Renal cortical epithelial cell (primary cell): ENCODE data around the gene FAM222B. TPM values are rescaled to one million over a fixed set of nuclear protein-coding genes. Genes with fewer than 3 reads are reported as not detected.
"Not testable (repeated sequence)": the region's sequence is repeated elsewhere in the genome, so short reads cannot be mapped to it uniquely, and the experiment has no call there.

Source experiments
- DNase-seq: peaks from one replicate; pipeline ENCODE4 v3.0.0-alpha.2; 2011; ENCODE audit warnings: low read depth
- total RNA-seq: library from RNA; depleted of rRNA; stranded (reverse); fragments of >200 nt; gene quantifications from 2 replicates; pipeline ENCODE4 v1.2.3, GENCODE V29; 2014

FAM222B gene
- total RNA-seq, 1 donor from 2014 or later: 14.9 TPM

DNA sequence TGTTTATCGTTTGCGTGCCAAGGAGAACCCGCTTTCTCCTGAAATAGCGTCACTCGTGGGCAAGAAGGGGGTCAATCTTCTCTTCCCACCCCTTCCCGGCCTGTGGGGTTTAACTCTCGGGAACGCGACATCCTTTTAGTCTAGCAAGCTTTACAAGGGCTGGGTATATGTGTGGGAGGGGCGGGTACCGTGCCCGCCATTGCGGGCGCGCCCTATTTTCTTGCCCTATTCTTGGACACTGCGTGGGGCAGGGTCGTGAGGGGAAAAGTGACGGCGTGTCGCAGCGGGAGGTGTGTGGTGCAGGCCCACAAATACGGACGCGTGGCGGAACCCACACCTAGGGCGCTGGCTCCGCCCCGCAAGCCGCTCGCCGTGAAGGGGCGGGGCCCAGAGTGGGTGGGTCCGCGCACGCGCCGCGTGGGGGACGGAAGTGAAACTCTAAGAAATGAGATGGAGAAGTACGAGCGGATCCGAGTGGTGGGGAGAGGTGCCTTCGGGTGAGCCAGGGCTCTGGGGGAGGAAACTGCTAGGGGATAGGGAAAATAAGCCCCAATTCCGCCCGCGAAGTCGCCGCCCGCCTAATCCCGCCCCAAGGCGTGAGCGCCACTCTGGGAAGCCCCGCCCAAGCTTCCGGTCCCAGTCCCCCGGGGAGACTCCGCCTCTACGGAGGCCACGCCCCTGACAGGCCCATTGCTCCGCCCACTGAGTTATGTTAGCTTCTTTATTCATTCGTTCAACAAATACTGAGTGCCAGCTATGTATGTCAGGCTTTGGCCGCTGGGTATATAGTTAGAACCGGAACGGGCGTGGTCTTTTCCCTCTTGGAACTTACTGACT lies 114.0 kb downstream of the FAM222B start, which contains the start of gene NEK8:
TSS of gene NEK8 (plus strand) at position 425 of the 837 bp plus-strand sequence. CDS start at position 451, 26 bp downstream.
- DNase-seq: peak; percentile 84

DNA sequence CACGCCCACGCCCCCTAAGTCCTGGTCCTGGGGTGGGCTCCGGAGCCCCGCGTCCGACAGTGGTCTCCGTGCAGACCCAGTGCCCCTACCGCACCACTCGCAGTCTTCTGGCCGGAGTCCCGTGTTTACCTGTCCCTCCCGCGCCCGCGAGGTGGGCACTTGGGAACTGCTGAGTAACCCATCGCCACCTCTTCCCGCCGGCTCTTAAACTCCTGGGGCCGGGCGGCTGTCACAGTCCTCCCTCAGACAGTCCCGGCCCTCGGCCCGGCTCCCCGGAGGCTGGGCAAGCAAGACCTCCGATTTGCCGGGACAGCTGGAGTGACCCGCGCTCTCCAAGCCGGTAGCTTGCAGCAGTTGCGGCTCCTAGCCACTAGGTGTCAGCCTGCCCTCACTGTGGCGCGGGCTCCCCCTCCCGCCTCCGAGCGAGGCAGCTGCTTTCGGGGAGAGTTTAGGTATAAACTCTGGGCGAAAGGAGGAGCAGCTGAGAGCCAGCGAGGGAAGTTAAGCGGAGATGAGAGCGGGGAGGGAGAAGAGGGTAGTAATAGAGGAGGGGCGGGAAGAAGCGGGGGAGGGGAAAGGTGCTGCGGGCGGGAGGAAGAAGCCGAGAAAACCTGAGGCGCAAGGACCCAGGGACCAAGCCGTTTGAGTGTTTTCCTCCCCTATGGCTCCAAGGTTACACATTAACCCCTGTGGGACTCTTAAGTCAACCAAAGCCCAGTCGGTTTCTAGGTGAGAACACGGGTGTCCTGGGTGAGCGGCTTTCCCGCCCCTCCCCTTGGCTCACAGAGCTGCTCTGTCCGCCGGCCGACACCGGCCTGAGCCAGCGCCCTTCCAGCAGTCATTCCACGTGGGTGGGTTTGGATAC lies 115.7 kb downstream of the FAM222B start:
- DNase-seq: peak; percentile 99

DNA sequence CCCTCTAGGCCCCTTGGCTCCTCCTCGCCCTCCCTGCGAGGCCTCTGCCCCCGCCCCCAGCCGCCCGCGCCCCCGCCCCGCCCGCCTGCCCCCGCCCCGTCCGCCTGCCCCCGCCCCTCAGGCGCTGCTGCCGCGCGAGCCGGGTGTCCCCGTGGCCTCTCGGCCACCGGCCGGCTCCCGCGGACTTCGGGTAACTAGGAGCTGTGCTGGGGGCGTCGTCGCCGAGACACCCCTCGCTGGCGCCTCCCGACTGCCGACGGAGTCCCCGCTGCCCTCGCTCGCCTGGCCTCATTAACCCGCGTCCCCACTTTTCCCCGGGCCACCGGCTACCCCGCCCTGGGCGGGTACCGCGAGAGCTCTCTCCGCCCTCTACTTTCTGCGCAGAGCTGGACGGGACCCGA lies 116.4 kb downstream of the FAM222B start, which contains the start of gene TLCD1:
TSS of gene TLCD1 (minus strand) at position 8 of the 401 bp plus-strand sequence. CDS start 136 bp downstream, outside the sequence.
- no peak for DNase-seq

DNA sequence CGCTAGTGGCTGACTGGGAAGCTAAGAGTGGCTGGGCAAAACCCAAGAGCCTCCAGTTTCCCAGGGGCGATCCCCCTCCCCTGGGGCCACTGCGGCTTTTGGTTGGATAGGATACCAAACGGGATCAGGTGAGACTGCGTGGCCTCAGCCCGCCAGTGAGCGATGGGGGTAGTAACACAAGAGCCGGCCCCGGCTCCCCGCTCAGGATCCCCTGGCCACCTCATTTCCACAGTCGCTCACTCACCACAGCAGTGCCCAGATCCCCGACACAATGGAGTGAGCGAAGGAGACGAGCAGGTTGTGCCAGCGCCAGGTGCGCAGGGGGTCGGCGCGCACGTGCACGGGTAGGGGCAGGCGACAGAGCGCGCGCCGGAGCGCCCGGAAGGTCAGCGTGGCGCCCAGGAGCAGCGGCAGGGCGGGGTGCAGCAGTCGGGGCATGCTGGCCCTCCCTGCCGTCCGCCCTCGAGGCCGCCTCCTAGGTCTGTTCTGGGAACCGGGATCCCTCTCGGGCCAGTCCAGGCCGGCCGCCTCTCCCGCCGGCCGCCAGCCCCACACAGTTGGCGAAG lies 116.8 kb downstream of the FAM222B start:
- peak; percentile 38 for DNase-seq

DNA sequence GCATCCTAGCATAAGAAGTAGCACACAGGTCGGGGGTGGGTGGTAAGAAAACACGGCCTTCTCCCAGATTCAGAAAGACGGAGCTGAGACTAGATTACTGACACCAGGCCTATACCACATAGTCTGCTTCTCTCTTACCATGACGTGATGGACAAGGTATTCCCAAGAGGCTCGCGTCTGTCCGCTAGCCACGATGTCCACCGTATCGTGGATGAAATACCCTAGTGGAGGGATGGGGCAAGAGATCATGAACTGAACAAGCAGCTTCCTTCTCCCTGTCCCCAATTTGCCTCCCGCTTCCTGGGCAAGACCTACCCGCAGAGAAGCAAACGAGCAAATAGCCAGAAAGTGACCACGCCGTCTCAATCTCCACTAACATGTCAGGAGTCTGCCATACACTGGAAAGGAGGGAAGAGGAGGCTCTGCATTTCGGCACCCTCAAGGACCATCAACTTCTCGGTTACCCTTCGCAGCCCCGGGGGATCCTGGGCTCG lies 117.4 kb downstream of the FAM222B start:
- peak; percentile 33 for DNase-seq

DNA sequence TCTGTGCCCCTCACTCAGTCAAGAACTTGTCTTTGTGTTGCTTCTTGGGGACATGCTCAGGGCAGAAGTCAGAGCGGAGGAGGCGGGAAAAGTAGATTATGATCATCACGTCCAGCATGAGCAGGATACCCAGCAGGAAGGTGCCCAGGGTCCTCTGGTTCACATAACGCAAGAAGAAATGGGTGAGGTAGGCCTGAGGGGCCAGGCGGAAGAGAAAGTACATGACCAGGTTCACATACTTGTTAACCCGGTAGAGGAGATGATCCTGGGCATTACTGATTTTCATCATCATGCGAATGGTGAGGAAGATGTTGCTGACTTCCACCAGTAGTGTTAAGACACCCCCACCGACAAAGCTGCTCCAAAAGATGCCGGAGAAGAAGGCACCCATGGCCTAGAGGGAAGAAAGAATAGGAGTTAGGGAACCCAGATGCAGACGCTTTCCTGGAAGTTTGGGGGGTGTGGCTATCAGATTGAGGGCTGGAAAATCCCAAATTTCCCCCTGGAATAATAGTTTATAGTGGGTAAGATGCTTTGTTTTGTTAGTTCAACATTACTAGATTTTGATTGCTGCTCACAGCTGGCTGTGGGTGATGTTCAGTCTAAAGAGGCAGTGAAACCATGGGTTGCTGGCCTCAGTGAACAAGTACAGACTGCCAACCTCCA lies 118.0 kb downstream of the FAM222B start:
- DNase-seq: no peak

DNA sequence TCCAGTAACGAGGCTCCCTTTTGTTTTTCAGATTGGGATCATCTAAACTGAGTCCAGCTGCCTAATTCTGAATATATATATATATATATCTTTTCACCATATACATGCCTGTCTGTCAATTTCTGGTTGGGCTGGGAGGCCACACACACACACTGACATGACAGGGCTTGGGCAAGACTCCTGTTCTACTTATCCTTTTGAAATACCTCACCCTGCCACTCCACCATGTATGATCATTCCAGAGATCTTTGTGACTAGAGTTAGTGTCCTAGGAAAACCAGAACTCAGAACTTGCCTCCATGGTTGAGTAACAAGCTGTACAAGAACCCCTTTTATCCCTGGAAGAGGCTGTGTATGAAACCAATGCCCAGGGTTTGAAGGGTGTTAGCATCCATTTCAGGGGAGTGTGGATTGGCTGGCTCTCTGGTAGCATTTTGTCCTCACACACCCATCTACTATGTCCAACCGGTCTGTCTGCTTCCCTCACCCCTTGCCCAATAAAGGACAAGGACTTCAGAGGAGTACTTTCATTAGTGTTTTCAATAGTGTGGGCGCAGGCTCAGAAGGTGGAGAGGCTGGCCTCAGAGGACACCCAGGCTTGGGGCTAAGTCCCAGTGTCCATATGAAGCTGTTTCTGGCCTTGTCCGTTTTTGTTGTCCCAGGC lies 118.6 kb downstream of the FAM222B start:
- DNase-seq: not testable (repeated sequence)

DNA sequence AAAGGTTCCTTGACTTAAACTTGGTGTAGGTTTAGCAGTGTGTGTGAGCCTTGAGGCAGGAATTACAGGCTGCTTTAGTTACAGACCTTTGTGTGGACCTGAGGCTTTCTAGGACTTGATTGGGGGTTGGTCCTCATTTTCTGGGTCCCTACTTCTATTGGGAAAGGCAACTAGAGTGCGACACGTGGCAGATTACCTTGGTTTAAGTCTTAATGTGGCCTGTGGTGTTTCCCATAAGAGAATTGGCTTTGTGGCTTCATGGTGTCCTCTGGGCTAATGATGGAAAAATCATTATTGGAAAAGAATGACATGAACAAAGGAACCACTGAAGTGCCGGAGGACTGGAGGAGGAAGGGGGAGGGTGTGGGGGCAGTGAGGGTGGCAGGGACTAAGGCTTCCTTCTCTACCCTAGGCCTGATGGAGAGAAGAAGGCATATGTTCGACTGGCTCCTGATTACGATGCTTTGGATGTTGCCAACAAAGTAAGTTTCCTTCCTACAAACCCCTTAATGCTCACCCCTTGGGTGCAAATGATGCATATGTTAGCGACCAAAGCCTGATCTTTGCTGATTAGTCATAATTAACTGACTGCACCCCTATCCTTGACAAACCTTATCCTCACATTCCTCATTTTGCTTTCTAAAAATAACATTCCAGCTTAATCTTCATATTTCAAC lies 119.3 kb downstream of the FAM222B start:
- DNase-seq: no peak

DNA sequence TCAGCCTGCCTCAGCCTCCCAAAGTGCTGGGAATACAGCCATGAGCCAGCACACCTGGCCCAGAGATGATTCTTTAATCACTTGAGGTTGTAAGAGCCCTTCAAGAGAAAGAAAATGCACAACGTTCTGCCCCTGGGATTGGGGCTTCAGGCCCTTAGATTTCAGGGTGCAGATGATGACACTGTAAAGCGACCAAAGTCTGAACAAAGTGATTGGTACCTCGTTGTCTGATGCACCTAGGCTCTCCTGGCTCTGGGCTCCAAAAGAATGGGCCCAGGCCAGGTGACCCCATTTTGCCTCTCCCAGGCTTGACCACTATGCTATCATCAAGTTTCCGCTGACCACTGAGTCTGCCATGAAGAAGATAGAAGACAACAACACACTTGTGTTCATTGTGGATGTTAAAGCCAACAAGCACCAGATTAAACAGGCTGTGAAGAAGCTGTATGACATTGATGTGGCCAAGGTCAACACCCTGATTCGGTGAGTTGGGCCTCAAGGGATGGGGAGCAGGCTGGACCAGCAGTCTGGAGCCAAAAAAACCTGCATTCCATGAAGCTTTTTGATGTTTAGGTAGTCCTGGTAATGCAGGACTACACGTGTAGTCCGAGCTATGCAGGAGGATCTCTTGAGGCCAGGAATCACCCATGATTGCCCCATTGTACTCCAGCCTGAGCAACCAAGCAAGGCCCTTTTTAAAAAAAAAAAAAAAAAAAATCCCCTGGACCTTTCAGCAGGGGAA lies 120.0 kb downstream of the FAM222B start:
- no peak for DNase-seq

DNA sequence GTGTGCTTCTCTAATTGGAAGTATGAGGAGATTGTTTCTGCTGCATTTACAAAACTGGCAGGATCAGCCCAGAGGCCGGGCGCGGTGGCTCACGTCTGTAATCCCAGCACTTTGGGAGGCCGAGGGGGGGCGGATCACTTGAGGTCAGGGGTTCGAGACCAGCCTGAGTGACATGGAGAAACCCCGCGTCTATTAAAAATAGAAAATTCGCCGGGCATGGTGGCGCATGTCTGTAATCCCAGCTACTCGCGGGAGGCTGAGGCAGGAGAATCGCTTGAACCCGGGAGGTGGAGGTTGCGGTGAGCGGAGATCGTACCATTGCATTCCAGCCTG lies 121.6 kb downstream of the FAM222B start:
- DNase-seq: not testable (repeated sequence)

DNA sequence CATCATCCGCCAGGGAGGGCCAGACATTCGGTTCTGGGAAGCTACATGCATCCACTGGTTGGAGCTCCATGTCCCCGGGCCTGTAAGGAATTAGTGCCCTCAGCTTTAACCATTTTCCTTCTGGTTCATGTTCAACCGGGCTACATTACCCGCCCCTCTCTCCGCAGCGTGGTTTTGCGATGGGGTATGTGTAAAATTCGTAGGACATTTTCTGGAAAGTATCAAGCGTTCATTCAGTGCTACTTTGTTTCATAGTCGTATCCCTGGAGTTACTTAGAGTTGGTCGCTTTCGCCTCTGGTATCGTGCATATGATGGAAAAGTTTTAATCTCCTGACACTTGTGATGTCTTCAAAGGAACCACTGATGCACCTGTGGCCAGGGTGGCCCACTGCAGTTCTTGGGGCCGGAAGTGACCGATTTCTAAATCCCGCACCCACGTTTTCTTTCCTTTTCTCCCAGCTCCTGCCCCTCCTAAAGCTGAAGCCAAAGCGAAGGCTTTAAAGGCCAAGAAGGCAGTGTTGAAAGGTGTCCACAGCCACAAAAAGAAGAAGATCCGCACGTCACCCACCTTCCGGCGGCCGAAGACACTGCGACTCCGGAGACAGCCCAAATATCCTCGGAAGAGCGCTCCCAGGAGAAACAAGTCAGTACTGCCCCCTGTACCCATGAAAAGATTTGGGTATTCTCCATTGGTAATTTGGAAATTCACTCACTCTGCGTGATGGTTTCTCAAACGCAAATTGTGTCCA lies 122.2 kb downstream of the FAM222B start:
- DNase-seq: no peak

DNA sequence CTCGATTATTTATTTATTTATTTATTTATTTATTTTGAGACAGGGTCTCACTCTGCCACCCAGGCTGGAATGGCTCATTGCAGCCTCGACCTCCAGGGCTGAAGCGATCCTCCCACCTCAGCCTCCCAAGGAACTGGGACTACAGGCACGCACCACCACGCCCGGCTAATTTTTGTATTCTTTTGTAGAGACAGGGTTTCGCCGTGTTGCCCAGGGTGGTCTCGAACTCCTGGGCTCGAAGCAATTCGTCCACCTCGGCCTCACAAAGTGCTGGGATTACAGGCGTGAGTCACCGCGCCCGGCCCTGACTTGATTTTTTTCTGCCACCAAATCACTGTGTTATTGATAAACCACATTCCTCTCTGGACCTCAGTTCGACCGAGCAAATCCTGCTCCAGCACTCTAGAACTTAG lies 123.6 kb downstream of the FAM222B start:
- no peak for DNase-seq

DNA sequence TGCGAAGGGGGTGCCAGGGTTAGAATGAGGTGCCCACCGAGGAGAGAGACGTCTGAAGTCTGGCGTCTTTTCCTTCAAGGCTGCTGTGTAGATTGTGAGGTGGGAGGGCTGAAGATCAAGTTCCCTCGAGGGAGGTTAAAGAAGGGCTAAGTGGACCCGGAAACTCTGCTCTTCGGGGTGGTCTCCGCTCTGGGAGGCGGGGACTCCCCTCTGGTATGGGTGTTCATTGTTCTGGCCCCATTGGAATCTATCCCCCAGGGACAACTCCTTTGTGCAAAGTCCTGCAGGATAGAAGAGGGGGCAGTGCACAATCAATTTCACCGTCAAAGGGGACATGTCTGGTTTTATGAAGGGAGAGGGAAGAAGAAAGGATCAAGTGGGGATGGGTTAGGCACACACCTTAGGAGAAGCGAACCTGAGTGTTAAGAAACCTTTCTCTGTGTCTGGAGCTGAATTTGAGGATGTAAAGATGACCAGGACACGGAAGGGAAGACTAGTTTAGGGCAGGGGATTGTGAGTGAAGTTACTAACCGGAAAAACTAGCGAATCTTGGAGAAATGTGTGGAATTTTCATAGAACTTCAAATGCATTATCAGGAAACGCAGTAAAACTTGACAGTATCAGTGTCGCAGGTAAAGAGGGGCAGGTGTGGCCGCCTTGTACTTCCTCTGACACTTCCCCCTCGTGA lies 124.1 kb downstream of the FAM222B start:
- DNase-seq: no peak

DNA sequence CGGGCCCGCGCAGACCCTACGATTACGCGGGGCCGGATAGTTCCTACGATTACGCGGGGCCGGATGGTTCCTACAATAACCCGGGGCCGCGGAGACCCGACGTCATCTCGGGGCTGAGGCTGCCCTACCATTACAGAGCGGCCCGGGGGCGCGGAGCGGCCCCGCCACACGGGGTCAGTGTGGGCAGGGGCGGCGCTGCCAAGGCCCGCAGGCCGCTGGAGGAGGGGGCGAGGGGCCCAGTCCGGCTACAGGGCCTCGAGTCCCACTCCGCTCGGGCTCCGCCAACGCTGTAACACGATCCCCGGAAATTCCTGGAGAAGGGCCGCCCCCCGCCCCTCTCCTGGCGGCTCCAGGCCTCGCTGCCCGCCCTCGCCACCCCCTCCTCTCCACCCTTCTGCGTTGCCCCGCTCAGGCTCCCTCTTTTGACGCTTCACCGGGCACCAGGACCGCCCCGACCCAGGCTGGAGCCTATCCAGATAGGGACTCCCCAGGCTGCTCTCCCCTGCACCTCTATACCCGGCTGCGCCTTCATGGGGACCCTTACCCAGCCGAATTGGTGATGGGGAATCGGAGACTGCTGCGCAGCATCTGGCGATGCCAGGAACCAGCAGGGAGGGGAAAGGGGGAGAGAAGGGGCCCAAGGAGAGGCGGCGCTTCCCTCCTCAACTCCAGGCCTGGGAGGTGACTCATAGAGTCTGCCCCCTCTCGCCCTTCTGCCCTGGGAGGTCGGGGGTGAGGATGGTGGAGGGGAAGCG lies 124.8 kb downstream of the FAM222B start, which contains the start of gene RAB34:
TSS of gene RAB34 (minus strand) at position 291 of the 755 bp plus-strand sequence. CDS start 602 bp downstream, outside the sequence.
- peak; percentile 68 for DNase-seq

DNA sequence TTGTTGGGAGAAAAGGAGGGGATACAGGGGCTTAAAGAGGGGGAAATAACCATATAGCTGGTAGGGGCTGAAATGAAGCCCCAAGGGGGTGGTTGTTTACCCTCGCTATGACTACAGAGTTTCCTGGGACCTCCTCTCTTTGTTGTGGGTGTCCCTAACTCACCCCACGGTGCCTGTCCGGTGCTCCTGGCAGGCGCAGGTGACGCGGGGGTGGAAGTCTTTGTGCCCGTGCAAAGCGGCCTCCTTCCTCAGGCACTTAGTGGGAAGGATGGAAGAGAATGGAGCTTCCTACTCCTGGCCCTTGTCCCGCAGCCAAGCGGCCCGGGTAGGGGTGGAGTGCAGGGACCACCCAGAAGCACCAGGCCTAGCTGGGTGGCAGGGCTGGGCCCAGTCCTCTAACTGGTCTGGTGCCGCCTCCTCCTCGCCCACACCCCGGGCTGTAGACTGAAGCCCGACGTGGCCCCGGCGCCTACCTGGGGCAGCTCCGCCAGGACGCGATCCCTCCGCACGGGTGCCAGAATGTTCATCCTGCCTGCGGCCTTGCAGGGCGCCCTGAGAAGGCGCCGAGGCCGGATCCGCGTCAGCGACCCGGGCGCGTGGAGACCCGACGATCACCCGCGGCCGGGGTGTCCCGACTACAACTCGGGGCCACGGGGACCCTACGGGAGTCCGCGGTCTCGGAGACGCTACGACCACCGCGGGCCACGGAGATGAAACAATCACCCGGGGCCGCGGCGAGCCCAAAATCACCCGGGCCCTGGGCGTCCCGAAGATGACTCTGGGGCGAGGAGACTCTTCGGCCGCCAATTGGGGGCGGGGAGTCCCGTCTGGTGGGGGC lies 125.6 kb downstream of the FAM222B start:
- DNase-seq: no peak

DNA sequence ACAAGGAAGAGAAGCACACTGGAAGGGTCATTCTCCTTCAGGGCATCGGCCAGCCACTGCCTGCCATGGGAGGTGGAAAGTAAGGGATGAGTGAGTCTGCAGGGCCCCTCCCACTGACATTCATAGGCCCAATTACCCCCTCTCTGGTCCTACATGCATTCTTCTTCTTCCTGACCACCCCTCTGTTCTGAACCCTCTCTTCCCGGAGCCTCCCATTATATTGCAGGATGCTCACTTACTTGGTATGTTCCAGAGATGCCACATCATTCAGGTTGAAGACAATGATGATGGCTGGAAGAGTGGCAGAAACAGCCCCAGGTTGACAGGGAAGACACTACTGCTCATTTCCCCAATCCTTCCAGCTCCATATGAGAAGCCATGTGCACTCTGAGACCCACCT lies 127.4 kb downstream of the FAM222B start:
- DNase-seq: no peak
